Thymus (tissue), 11 donors: Measurements from ENCODE around the gene INTS6L. TPM values are rescaled to one million over a fixed set of nuclear protein-coding genes. Genes with fewer than 3 reads are reported as not detected.

Experiments used
- DNase-seq, 9 donors: peaks; one replicate each; pipeline ENCODE4 v3.0.0-alpha.2; 2013; ENCODE audit warnings: low spot score in 9 of 9, low read depth in 6 of 9, missing footprints in 1 of 9
- H3K27ac ChIP-seq, 2 donors: one replicate each; pipeline ENCODE4 v1.5.1; 2013; ENCODE audit warnings: control low read depth in 1 of 2, low read depth in 1 of 2, low read length in 1 of 2, mild to moderate bottlenecking in 1 of 2, moderate library complexity in 1 of 2
- H3K27me3 ChIP-seq, 2 donors: one replicate each; pipeline ENCODE4 v1.5.1; 2013; ENCODE audit warnings: low read length in 1 of 2; ENCODE audit not compliant: control insufficient read depth in 2 of 2, insufficient read depth in 1 of 2
- H3K36me3 ChIP-seq, 2 donors: one replicate each; pipeline ENCODE4 v1.5.1; 2013; ENCODE audit warnings: low read length in 1 of 2, mild to moderate bottlenecking in 1 of 2, moderate library complexity in 1 of 2; ENCODE audit not compliant: control insufficient read depth in 2 of 2, insufficient read depth in 2 of 2
- H3K4me1 ChIP-seq, 2 donors: one replicate each; pipeline ENCODE4 v1.5.1; 2013; ENCODE audit warnings: low read length in 2 of 2; ENCODE audit not compliant: control insufficient read depth in 2 of 2, insufficient read depth in 2 of 2
- H3K4me3 ChIP-seq, 2 donors: one replicate each; pipeline ENCODE4 v1.5.1; 2013; ENCODE audit warnings: low read length in 2 of 2, control low read depth in 1 of 2, mild to moderate bottlenecking in 1 of 2
- H3K9me3 ChIP-seq, 2 donors: one replicate each; pipeline ENCODE4 v1.5.1; 2013; ENCODE audit warnings: low read length in 1 of 2, mild to moderate bottlenecking in 1 of 2; ENCODE audit not compliant: control insufficient read depth in 2 of 2, insufficient read depth in 1 of 2
- WGBS: extraction: QIAGEN DNeasy Blood & Tissue Kit; methylation state at CpG from one replicate; pipeline ENCODE4 v1.1.7; 2013; 5-methylcytosine and 5-hydroxymethylcytosine counted together
- polyA plus RNA-seq: library from polyadenylated mRNA; stranded (reverse); fragments of 200-250 nt; gene quantifications from one replicate; pipeline ENCODE4 v1.2.3, GENCODE V29; 2013
- total RNA-seq: library from RNA; stranded (reverse); fragments of 120-200 nt; gene quantifications from one replicate; pipeline ENCODE4 v1.2.4, GENCODE V29; 2013
- donor health status: healthy.

INTS6L gene
- total and polyA plus RNA-seq, 2 donors: 26.3 to 49.1 TPM

DNA sequence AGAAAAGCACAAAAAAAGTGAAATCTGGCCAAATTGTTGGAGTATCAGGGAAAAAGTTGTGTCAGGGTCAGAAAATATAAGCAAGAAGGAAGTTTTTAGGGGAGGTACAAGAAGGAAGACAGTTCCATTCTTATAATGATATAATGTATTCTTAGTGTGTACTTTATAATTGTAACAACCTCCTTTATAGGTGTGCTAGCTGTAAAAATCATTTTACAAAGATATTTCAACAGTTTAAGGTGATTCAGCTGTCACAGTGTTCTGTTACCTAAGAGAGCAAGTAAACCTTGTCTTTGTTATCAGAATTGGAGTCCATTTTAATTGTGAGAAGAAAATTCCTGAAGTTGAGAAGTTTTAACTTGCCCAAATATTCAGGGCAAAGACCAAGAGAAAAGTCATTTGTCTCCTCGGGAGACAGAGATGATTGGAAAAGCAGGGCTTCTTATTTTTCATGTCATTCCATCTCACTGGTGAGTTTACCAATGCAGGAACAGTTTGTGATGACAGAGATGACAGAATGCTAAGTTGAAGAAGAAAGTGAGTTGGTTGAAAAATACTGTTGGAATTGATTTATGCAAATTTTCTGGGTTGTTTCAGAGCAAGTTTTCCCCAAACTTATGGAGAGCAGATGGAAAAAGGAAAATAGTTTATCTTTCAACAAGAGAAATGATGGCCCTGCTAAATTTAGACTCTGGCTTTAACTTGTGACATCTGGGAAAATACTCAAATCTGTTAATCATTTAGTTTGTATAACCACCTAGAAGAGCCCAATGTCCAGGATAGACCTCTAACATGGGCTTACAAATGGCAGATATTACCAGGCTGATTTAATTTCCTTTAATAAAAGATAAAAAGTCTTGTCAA is 14.8 kb downstream of the INTS6L start:
- no peaks in the 10 kb centered on the region for H3K9me3 ChIP-seq
- 97% methylated on average over 1 of the region's 1 CpG for WGBS
- no peaks in the 10 kb centered on the region for H3K36me3 ChIP-seq
- H3K4me1 ChIP-seq: peaks cover 3 to 12% of the 10 kb centered on the region in 2 donors
- no peaks in the 10 kb centered on the region for H3K27me3 ChIP-seq
- no peak overlapping the region for H3K4me3 ChIP-seq
- no peak for DNase-seq
- no peak overlapping the region for H3K27ac ChIP-seq

DNA sequence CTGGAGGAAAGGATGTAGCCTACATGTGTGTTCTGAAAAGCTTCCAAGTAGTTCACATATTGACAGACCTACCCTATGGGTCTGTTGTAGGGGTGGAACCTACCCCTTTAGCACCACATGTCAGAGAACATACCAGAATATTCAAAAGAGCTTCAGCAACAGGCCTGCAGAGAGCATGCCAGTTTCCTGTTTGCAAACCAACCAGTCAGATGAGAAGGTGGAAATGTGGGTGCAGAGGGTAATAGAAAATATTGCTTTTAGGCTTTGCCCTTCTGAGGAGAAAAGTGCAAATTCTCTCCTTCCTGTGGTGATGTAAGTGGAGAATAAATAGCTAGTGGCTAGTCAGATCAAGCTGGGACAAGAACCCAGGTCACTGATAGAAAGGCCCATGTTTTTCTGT is 16.4 kb downstream of the INTS6L start:
- Histone ChIP-seq H3K27me3 (no peaks in the 10 kb centered on the region), H3K4me1 (peaks cover 3 to 15% of the 10 kb centered on the region in 2 donors), H3K36me3 (no peaks in the 10 kb centered on the region), H3K4me3 (no peak overlapping the region), H3K27ac (peak overlapping the region; percentile 31 to 56), H3K9me3 (no peaks in the 10 kb centered on the region)
- peak in 4 of 9 donors; percentile 8 to 61 (median 22) for DNase-seq

DNA sequence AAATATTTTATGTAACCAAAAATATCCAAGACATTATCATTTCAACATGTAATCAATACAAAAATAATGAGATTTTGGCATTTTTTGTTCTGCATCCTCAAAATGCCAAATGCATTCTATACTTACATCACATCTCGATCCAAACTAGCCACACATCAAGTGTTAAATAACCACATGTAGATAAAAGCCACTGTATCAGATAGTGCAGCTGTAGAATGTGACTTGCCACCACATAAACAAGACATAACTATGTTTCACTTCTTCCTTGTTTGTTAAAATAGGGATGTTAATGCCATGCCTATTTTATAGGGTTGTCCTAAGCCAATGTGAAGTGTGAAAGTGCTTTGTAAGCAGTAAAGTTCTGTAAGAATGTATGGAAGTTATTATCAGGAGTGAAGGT is 20.9 kb downstream of the INTS6L start:
- H3K4me3 ChIP-seq: no peak overlapping the region
- no peak overlapping the region for H3K27ac ChIP-seq
- no peak for DNase-seq
- no peaks in the 10 kb centered on the region for H3K9me3 ChIP-seq
- H3K36me3 ChIP-seq: no peaks in the 10 kb centered on the region
- H3K4me1 ChIP-seq: peaks cover 3 to 15% of the 10 kb centered on the region in 2 donors
- no peaks in the 10 kb centered on the region for H3K27me3 ChIP-seq
- WGBS: 63% methylated on average over 1 of the region's 1 CpG

DNA sequence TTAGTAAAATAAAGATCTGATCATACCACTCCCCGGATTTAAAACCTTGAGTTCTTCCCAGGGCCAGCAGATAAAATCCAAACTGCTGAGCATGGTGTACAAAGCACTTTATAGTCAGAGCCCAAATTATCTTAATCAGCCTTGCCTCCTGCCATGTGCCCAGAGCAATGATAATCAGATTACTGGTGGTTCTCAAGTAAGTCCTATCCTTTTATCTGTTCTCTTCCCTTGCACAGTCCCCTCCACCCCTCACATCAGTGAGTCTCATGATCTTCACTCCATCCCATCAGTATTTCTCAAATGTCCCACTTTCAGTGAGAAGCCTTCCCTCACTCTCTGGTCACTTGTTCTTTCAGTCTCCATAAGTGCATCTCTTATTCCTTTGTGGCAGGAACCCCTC is 22.7 kb downstream of the INTS6L start:
- H3K4me1 ChIP-seq: peaks cover 3 to 9% of the 10 kb centered on the region in 2 donors
- no peaks in the 10 kb centered on the region for H3K27me3 ChIP-seq
- no peak for DNase-seq
- no peak overlapping the region for H3K4me3 ChIP-seq
- H3K27ac ChIP-seq: no peak overlapping the region
- 100% methylated on average over 1 of the region's 1 CpG for WGBS
- no peaks in the 10 kb centered on the region for H3K9me3 ChIP-seq
- no peaks in the 10 kb centered on the region for H3K36me3 ChIP-seq

DNA sequence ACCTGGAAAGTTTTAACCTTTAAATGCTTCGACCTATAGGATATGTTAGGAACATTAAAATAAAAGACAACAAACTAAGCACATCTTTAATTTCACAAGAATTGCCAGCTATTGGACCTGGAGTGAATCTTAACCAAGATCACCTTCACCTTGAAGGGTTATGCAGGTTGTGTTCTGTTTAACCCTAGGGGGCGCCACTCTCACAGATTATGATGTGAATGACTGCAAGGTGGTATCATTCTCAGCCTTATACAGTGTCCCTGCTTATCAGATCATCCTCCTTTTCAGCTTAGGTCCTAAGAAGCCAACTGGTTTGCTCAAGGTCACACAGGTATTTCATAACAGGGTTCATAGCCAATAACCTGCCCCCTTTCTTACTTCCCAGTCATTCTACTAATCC is 23.5 kb downstream of the INTS6L start:
- Histone ChIP-seq H3K27ac (peak overlapping the region in 1 of 2 donors; percentile 27), H3K4me1 (peaks cover 0 to 9% of the 10 kb centered on the region in 2 donors), H3K36me3 (no peaks in the 10 kb centered on the region), H3K27me3 (no peaks in the 10 kb centered on the region), H3K9me3 (no peaks in the 10 kb centered on the region), H3K4me3 (no peak overlapping the region)
- peak in 2 of 9 donors; percentile 26 to 38 for DNase-seq
- 90% methylated on average over 2 of the region's 2 CpGs for WGBS

DNA sequence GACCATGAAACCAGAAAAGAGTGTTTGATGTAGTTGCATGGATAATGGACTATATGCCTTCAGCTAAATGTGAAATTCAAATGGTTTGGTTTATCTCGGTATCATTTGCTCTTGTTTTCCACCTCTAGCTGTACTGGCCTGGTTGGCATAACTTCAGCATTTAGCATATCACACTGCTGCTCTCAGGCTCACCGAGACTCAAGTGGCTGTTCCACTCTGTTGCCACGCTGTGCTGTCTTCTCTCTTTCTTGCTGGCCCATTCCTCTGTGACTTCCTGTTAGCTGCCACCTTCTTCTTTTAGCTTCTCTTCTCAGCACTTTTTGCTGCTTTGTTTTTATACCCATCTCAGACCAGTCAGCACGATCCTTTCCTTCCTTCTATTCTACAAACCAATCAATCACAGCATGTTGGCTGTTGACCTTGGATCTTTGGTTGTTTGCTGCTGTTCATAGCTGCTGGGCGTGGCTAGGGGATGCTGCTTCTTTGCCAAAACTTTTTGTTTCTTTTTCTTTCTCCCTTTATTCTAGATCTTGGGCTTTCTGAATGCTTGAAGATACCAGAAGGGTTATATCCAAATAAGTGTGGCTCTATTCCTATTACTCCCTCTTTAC is 24.0 kb downstream of the INTS6L start:
- peak in 1 of 9 donors; percentile 20 for DNase-seq
- H3K27ac ChIP-seq: peak overlapping the region in 1 of 2 donors; percentile 27
- no peaks in the 10 kb centered on the region for H3K9me3 ChIP-seq
- no peak overlapping the region for H3K4me3 ChIP-seq
- peaks cover 0 to 5% of the 10 kb centered on the region in 2 donors for H3K4me1 ChIP-seq
- WGBS: 80% methylated on average over 5 of the region's 5 CpGs
- H3K36me3 ChIP-seq: peaks cover 0 to 1% of the 10 kb centered on the region in 2 donors
- H3K27me3 ChIP-seq: no peaks in the 10 kb centered on the region

DNA sequence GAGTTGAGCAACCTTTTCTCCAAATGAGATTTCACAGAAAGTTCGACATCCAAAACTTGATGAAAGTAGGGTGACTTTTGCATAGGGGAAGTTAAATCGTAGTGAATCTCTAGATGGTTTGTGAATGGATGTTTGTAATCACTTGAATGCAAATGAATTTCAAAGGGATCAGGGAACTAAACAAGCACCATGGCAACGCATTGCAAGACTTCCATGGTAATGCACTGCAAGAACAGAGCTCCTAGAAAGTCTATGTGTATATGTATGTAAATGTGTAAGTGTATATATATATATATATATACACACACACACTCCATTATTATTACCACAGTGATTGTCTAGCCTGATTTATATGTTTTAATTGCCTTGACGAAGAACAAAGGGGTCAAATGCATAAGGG is 27.3 kb downstream of the INTS6L start:
- H3K27ac ChIP-seq: no peak overlapping the region
- H3K4me3 ChIP-seq: no peak overlapping the region
- H3K4me1 ChIP-seq: no peaks in the 10 kb centered on the region
- no peak for DNase-seq
- H3K9me3 ChIP-seq: no peaks in the 10 kb centered on the region
- H3K36me3 ChIP-seq: peaks cover 0 to 7% of the 10 kb centered on the region in 2 donors
- H3K27me3 ChIP-seq: no peaks in the 10 kb centered on the region
- 98% methylated on average over 4 of the region's 4 CpGs for WGBS

DNA sequence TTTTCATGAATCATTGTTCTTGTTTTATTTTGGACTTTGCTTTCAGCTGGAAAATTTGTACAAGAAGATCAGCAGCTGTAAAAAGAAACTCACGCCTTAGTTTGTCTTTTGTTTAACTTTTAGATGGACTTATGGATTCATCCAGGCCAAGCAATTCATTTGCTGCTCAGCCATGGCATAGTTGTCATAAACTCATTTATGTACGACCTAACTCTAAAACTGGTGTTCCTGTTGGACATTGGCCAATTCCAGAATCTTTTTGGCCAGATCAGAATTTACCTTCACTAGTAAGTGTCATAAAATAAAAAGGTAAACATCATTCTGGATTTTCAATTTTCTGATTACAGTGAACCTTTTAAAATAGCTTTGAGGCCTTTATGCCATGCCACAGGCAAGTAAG is 29.1 kb downstream of the INTS6L start:
- Histone ChIP-seq H3K27me3 (no peaks in the 10 kb centered on the region), H3K4me1 (no peaks in the 10 kb centered on the region), H3K36me3 (peaks cover 0 to 7% of the 10 kb centered on the region in 2 donors), H3K4me3 (no peak overlapping the region), H3K27ac (no peak overlapping the region), H3K9me3 (no peaks in the 10 kb centered on the region)
- WGBS: 94% methylated on average over 2 of the region's 2 CpGs
- DNase-seq: no peak

DNA sequence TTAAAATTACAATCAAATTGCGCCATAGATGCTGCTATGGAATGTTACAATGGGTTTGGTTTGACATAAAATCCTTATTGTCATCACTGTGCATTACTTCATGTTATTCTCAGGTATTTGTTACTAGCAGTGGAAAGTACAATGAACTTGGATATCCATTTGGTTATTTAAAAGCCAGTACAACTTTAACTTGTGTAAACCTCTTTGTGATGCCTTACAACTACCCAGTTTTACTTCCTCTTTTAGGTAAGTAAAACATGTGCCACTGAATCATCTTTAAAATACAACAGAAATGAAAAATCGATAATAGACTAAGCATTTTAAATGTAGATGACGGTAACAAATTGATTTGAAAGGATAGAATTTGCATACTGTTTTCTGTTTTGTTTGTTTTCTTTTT is 35.6 kb downstream of the INTS6L start:
- DNase-seq: no peak
- 94% methylated on average over 3 of the region's 3 CpGs for WGBS

More for the DNA sequence above, 35.6 kb downstream of the INTS6L start:
- Histone ChIP-seq H3K4me3 (no peak overlapping the region), H3K4me1 (no peaks in the 10 kb centered on the region), H3K36me3 (peaks cover 0 to 3% of the 10 kb centered on the region in 2 donors), H3K27ac (no peak overlapping the region), H3K27me3 (no peaks in the 10 kb centered on the region), H3K9me3 (no peaks in the 10 kb centered on the region)
